Measurements from ENCODE around the gene MGST1. TPM values are rescaled to one million over a fixed set of nuclear protein-coding genes. Genes with fewer than 3 reads are reported as not detected.

Gene MGST1
- total RNA-seq, 1 donor from 2014 or later: 23.4 TPM

GRCh38 chr12:16407346-16407745, 59.9 kb downstream of the MGST1 start:
- no peak for DNase-seq
- intact Hi-C loops (cut with micrococcal nuclease): no loop called here
- no peak for ATAC-seq

Other genes starting within 250 kb of the MGST1 start
- not detected for gene SLC15A5, start 70.0 kb upstream of the MGST1 start, total RNA-seq